ENCODE results near the gene ADAM8. TPM values are rescaled to one million over a fixed set of nuclear protein-coding genes. Genes with fewer than 3 reads are reported as not detected.

The ADAM8 gene
- total and polyA plus RNA-seq, 4 donors, result 4.4 to 79.2 (median 27.4) TPM

GRCh38 chr10:133216776-133217175 lies 59.9 kb downstream of the ADAM8 start:
- Histone ChIP-seq H3K36me3 (ENCODE audit: control insufficient read depth in 4 of 4, insufficient read depth in 4 of 4, low read length in 4 of 4) (peaks cover 0 to 3% (median 0%) of the 10 kb centered on the region in 4 donors), H3K4me3 (no peak overlapping the region), H3K4me1 (ENCODE audit: control insufficient read depth in 5 of 5, insufficient read depth in 5 of 5, low read length in 5 of 5) (no peaks in the 10 kb centered on the region), H3K27ac (ENCODE audit: low read depth in 1 of 2, low read length in 1 of 2) (no peak overlapping the region), H3K9ac (ENCODE audit: insufficient read depth in 1 of 2, low read length in 2 of 2) (no peak overlapping the region), H3K9me3 (ENCODE audit: control insufficient read depth in 4 of 4, insufficient read depth in 3 of 4, low read length in 3 of 4) (peaks cover 0 to 2% (median 0%) of the 10 kb centered on the region in 4 donors), H3K27me3 (ENCODE audit: control insufficient read depth in 3 of 3, insufficient read depth in 3 of 3, low read length in 2 of 3) (peaks cover 4 to 8% (median 5%) of the 10 kb centered on the region in 3 donors)
- TF ChIP-seq, protein P1, sequence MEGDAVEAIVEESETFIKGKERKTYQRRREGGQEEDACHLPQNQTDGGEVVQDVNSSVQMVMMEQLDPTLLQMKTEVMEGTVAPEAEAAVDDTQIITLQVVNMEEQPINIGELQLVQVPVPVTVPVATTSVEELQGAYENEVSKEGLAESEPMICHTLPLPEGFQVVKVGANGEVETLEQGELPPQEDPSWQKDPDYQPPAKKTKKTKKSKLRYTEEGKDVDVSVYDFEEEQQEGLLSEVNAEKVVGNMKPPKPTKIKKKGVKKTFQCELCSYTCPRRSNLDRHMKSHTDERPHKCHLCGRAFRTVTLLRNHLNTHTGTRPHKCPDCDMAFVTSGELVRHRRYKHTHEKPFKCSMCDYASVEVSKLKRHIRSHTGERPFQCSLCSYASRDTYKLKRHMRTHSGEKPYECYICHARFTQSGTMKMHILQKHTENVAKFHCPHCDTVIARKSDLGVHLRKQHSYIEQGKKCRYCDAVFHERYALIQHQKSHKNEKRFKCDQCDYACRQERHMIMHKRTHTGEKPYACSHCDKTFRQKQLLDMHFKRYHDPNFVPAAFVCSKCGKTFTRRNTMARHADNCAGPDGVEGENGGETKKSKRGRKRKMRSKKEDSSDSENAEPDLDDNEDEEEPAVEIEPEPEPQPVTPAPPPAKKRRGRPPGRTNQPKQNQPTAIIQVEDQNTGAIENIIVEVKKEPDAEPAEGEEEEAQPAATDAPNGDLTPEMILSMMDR (IDR thresholded peaks at IDR 0.05; ENCODE audit: control extremely low read depth, extremely low read depth), result no peak
- 68 to 86% methylated on average over 26 of the region's 26 CpGs for WGBS, 2 donors
- ATAC-seq (ENCODE audit: insufficient read depth, low FRiP score), result no peak
- no peak for DNase-seq

GRCh38 chr10:133215586-133215985 lies 61.1 kb downstream of the ADAM8 start:
- Histone ChIP-seq H3K27ac (ENCODE audit: low read depth in 1 of 2, low read length in 1 of 2) (no peak overlapping the region), H3K4me1 (ENCODE audit: control insufficient read depth in 5 of 5, insufficient read depth in 5 of 5, low read length in 5 of 5) (no peaks in the 10 kb centered on the region), H3K27me3 (ENCODE audit: control insufficient read depth in 3 of 3, insufficient read depth in 3 of 3, low read length in 2 of 3) (peaks cover 0 to 8% (median 2%) of the 10 kb centered on the region in 3 donors), H3K9me3 (ENCODE audit: control insufficient read depth in 4 of 4, insufficient read depth in 3 of 4, low read length in 3 of 4) (peaks cover 0 to 2% (median 0%) of the 10 kb centered on the region in 4 donors), H3K36me3 (ENCODE audit: control insufficient read depth in 4 of 4, insufficient read depth in 4 of 4, low read length in 4 of 4) (peaks cover 0 to 4% (median 0%) of the 10 kb centered on the region in 4 donors), H3K4me3 (no peak overlapping the region), H3K9ac (ENCODE audit: insufficient read depth in 1 of 2, low read length in 2 of 2) (no peak overlapping the region)
- no peak for ATAC-seq (ENCODE audit: insufficient read depth, low FRiP score)
- DNase-seq, result no peak
- 94 to 96% methylated on average over 25 to 27 of the region's 27 CpGs for WGBS, 2 donors
- TF ChIP-seq, protein P1 (IDR thresholded peaks at IDR 0.05; ENCODE audit: control extremely low read depth, extremely low read depth), result no peak

GRCh38 chr10:133214468-133215410 lies 61.9 kb downstream of the ADAM8 start:
- H3K9ac ChIP-seq (ENCODE audit: insufficient read depth in 1 of 2, low read length in 2 of 2), result no peak overlapping the region
- H3K36me3 ChIP-seq (ENCODE audit: control insufficient read depth in 4 of 4, insufficient read depth in 4 of 4, low read length in 4 of 4), result peaks cover 0 to 4% (median 0%) of the 10 kb centered on the region in 4 donors
- peaks cover 0 to 2% (median 0%) of the 10 kb centered on the region in 4 donors for H3K9me3 ChIP-seq (ENCODE audit: control insufficient read depth in 4 of 4, insufficient read depth in 3 of 4, low read length in 3 of 4)
- DNase-seq, result no peak
- H3K4me1 ChIP-seq (ENCODE audit: control insufficient read depth in 5 of 5, insufficient read depth in 5 of 5, low read length in 5 of 5), result no peaks in the 10 kb centered on the region
- H3K27ac ChIP-seq (ENCODE audit: low read depth in 1 of 2, low read length in 1 of 2), result no peak overlapping the region
- TF ChIP-seq, protein P1 (IDR thresholded peaks at IDR 0.05; ENCODE audit: control extremely low read depth, extremely low read depth), result no peak
- 83% methylated on average over 28 of the region's 28 CpGs for WGBS, 2 donors
- peaks cover 0 to 6% (median 2%) of the 10 kb centered on the region in 3 donors for H3K27me3 ChIP-seq (ENCODE audit: control insufficient read depth in 3 of 3, insufficient read depth in 3 of 3, low read length in 2 of 3)
- no peak for ATAC-seq (ENCODE audit: insufficient read depth, low FRiP score)
- no peak overlapping the region for H3K4me3 ChIP-seq
